GM08714 (cell line): ENCODE data around the gene PRKCD.

Experiments used
- H3K4me3 ChIP-seq: fragments of 200-500 bp; sonication (Bioruptor generic); 2 replicates; pipeline ENCODE4 v1.5.1; 2014; ENCODE audit warnings: mild to moderate bottlenecking, low read length, inconsistent platforms
- ZNF274 ChIP-seq: IDR thresholded peaks from 2 replicates; pipeline ENCODE4 v1.6.1; 2012; ENCODE audit warnings: mild to moderate bottlenecking, low read depth, low read length

The PRKCD gene

GRCh38 chr3:53202331-53203015, 41.5 kb downstream of the PRKCD start:
- no peak overlapping the region for H3K4me3 ChIP-seq
- no peak for TF ChIP-seq ZNF274

DNA sequence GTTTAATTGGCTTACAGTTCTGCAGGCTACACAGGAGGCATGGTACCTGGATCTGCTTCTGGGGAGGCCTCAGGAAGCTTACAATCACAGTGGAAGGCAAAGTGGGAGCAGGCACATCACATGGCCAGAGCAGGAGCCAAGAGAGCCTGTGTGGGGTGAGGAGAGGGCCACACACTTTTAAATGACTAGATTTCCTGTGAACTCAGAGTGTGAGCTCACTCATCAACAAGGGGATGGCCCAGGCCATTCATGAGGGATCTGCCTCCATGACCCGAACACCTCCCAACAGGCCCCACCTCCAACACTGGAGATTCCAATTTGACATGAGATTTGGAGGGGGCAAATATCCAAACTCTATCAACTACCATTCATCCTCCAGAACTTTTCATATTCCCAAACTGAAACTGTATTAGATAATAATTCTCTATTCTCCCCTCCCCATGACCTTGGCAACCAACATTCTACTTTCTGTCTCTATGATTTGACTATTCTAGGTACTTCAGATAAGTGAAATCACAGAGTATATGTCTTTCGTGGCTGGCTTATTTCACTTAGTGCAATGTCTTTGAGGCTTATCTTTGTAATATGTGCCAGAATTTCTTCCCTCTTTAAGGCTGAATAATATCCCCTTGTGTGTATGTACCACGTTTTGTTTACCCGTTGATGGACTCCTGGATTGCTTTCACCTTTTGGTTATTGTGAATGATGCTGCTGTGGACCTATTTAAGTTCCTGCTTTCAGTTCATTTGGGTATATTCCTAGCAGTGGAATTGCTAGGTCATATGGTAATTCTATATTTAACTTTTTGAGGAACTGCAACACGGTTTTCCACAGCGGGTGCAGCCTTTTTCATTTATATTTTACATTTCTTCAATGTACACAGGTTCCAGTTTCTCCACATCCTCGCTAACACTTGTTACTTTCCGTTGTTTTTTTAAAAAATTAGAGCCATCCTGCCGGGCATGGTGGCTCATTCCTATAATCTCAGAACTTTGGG, 51.0 kb downstream of the PRKCD start:
- H3K4me3 ChIP-seq: no peak overlapping the region
- no peak for TF ChIP-seq ZNF274

GRCh38 chr3:53213276-53213675, 52.3 kb downstream of the PRKCD start:
- no peak overlapping the region for H3K4me3 ChIP-seq
- no peak for TF ChIP-seq ZNF274

GRCh38 chr3:53215816-53216215, 54.8 kb downstream of the PRKCD start:
- H3K4me3 ChIP-seq: no peak overlapping the region
- TF ChIP-seq ZNF274: no peak

- TF ChIP-seq ZNF274: no peak
- no peak overlapping the region for H3K4me3 ChIP-seq
These were observed 55.7 kb downstream of the PRKCD start for GRCh38 chr3:53216723-53217122.

GRCh38 chr3:53217175-53217574, 56.2 kb downstream of the PRKCD start:
- no peak overlapping the region for H3K4me3 ChIP-seq
- TF ChIP-seq ZNF274: no peak

- TF ChIP-seq ZNF274: no peak
- H3K4me3 ChIP-seq: no peak overlapping the region
These were observed 57.1 kb downstream of the PRKCD start for GRCh38 chr3:53218131-53218530.

DNA sequence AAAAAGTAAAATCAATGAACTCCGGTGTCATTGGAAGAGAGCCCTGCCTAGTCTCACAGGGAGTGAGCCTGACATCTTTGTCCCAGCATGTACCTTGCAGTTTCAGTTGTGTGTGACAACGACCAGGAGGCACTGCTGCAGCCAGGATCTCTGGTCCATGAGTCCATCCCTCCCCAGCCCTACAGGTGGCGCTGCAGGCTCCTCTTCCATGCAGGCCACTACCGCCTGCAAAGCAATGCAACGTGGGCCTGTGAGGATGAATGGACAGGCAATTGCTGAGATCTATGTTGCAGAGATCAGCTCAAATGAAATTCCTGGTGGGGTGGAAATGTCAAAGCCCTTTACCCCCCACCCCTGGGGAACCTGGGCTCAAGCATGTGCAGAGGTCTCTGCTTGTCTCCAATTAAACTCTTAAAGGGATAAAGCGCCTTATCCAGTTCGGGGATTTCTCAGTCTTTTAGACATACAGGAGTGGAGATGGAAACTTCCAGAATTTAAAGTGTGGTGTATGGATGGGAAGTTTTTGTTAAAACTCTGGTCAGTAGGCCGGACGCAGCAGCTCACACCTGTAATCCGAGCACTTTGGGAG, 59.0 kb downstream of the PRKCD start:
- no peak for TF ChIP-seq ZNF274
- no peak overlapping the region for H3K4me3 ChIP-seq

- H3K4me3 ChIP-seq: no peak overlapping the region
- no peak for TF ChIP-seq ZNF274
These were observed 60.3 kb downstream of the PRKCD start for GRCh38 chr3:53221345-53221744.

GRCh38 chr3:53221827-53222182, 60.8 kb downstream of the PRKCD start:
- TF ChIP-seq ZNF274: no peak
- H3K4me3 ChIP-seq: no peak overlapping the region

GRCh38 chr3:53222183-53222901, 61.3 kb downstream of the PRKCD start:
- no peak overlapping the region for H3K4me3 ChIP-seq
- TF ChIP-seq ZNF274: no peak

- no peak overlapping the region for H3K4me3 ChIP-seq
- TF ChIP-seq ZNF274: no peak
These were observed 62.0 kb downstream of the PRKCD start for GRCh38 chr3:53223025-53223424.

DNA sequence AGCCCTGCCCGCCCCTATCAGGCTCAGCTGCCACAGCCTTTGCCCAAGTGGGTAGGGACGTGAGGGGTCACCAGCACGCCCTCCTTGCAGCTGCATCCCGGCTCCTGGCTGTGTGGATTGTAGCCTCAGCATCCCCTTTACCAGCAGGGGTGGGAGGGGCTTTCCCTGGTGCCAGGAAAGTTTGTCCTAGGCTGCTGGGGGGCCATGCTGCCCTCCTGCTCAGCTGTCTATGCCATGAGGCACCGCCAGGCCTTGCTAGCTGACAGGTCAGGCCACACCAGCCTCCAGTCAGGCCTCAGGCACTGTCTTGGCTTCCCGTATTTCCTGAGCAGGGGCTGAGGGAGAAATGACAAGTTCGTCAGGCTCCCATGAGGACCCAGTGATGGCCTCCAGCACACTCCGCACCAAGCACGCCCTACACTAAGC, 62.5 kb downstream of the PRKCD start:
- H3K4me3 ChIP-seq: no peak overlapping the region

DNA sequence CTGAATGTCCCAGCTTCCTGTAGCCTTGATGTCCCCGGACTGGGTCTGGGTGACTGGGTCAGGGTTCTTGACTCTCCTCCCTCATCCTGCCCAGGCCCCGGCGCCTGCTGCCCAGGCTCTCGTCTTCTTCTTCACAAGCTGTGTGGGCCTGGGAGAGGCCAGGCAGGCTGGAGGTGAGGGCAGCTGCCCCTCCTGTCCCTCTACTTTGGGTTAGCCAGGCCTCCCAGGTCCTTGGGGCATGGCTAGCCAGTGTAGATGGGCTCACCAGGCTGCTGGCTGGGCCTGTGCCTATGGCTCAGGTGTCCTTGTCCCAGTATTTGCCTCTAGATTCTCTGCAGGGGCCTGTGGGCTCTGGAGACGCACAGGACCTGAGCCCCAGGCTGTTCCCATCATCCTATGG, 63.0 kb downstream of the PRKCD start:
- H3K4me3 ChIP-seq: no peak overlapping the region
- TF ChIP-seq ZNF274: no peak

More for the DNA sequence above, 62.5 kb downstream of the PRKCD start:
- no peak for TF ChIP-seq ZNF274

GRCh38 chr3:53224536-53224935, 63.5 kb downstream of the PRKCD start:
- no peak for TF ChIP-seq ZNF274

More at GRCh38 chr3:53224536-53224935, 63.5 kb downstream of the PRKCD start:
- no peak overlapping the region for H3K4me3 ChIP-seq
